ENCODE results near the gene TMEM167B. TPM values are rescaled to one million over a fixed set of nuclear protein-coding genes. Genes with fewer than 3 reads are reported as not detected.
"Not testable (repeated sequence)": the region's sequence is repeated elsewhere in the genome, so short reads cannot be mapped to it uniquely, and the experiment has no call there.

TMEM167B gene
- total RNA-seq, 1 donor from 2014 or later = 41.0 TPM

DNA sequence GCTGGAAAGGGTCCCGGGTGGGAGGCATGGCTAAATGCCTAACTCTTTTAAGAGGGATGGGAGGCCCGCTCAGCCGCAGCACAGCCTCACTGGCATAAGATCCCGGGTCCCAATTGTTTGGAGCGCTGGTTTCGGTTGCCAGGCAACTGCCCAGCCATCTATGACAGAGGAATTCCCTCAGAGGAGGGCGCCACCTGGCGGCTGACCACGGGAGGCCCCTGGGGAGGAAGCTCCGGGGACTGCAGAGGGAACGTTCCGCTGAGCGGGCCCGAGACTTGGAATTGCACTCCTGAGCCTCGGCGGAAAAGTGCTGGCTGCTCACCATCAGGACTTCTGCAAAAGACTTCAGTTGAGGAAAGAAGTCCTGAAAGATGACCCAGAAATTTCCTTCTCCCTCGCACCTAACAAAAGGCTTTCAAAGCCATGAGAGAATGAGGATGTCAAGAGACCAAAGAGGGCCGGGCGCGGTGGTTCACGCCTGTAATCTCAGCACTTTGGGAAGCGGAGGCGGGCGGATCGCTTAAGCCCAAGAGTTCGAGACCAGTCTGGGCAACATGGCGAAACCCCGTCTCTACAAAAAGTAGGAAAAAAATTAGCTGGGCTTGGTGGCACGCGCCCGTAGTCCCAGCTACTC lies 22.2 kb downstream of the TMEM167B start:
- DNase-seq (ENCODE audit: low spot score) = peak; percentile 99

DNA sequence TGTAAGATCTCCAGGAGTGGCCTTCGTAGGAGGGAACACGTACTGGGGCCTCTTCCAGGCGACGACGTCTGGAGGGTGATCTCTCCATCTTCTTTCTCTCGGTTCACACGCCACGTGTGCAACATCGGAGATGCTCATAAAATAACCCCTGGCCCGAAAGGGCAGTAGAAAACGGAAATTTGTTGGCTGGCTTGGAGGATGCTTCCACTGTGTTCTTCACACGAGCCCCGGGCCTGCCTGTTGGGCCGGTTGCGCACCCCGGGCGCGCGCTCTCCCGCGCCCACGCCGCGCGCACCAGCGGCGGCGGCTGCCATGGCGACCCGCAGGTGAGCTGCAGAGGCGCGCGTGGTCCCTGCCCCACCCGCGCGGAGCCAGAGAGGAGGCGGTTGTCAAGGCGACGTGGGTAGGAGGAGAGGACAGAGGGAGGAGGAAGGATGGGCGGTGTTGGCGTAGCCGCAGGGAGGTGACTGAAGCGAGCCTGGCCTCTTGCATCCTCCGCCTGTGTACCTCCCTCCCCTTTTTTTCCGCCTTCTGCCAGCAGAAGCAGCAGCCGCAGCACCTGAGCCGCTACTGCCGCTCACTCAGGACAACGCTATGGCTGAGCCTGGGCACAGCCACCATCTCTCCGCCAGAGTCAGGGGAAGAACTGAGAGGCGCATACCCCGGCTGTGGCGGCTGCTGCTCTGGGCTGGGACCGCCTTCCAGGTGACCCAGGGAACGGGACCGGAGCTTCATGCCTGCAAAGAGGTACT lies 23.2 kb downstream of the TMEM167B start, which contains the start of gene ELAPOR1:
Gene ELAPOR1, plus strand, starts transcription at position 526 of the 752 bp plus-strand sequence. Its CDS starts 69 bp downstream, at position 595.
- DNase-seq (ENCODE audit: low spot score) = no peak

DNA sequence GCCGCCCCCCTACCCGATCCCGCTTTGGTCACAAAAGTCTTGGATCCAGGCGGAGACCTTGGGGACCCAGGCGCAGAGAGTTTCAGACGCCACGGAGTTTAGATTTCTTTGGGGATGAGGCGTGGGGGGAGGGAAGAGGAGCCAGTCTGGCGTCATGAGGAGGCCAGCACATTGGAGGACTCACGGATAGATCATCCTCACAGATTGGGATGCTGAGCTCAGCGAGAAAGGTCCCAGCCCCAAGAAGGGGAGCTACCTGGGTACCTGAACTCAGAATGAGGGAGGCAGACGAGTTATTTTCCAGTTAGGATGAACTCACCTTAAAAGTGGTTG lies 23.7 kb downstream of the TMEM167B start:
- no peak for DNase-seq (ENCODE audit: low spot score)

GRCh38 chr1:109115685-109116084 lies 25.1 kb downstream of the TMEM167B start:
- no peak for DNase-seq (ENCODE audit: low spot score)

DNA sequence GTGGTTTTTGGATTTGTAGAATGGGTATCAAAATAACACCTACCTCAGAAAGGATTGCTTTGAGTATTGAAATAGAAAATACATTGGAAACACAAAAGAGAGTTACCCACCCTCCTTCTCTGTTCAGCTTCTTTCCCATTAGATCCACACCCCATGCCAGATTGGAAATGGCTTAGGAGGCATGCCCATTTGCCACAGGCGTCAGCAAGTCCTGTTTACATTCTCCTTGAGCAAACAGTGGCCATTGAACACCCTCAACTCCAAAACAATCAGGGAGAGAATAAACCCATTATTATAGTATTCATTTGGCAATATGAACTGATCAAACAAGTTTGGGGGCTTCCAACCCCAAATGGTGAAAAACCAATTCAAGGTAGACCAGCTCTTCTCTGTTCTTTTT lies 25.7 kb downstream of the TMEM167B start:
- DNase-seq (ENCODE audit: low spot score) = no peak

GRCh38 chr1:109118089-109118488 lies 27.5 kb downstream of the TMEM167B start:
- DNase-seq (ENCODE audit: low spot score) = no peak

GRCh38 chr1:109120356-109120755 lies 29.8 kb downstream of the TMEM167B start:
- DNase-seq (ENCODE audit: low spot score) = no peak

DNA sequence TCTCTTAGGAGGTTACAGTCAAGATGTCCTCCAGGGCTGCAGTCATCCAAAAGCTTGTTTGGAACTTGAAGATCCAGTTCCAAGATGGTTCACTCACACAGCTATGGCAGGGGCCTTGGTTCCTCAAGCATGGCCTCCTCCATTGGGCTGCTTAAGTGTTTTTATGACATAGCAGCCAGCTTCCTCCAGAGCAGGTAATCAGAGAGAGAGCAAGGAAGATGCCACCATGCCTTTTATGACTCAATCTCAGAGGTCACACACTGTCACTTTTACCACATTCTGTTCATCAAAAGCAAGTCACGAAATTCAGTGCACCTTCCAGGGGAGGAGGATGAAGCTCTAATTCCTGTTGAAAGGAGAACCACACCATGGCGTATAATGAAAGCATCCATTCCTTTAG lies 40.5 kb downstream of the TMEM167B start:
- no peak for DNase-seq (ENCODE audit: low spot score)

DNA sequence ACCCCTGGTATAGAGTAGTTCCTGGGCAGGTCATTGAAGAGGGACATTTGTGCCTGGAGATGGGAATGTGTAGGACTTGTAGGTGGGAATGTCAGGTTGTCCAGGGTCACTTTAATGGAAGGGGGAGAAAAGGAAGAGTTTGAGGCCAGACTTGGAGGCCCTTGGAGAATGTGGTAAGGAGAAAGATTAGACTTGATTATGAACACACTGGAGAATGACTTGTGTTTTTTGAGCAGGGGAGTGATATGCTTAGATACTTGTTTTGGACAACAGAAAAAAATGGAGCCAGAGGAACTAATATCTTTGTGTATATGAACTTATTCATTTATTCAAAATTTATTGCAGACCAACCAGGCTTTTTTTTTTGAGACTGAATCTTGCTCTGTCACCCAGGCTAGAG lies 41.2 kb downstream of the TMEM167B start:
- no peak for DNase-seq (ENCODE audit: low spot score)

DNA sequence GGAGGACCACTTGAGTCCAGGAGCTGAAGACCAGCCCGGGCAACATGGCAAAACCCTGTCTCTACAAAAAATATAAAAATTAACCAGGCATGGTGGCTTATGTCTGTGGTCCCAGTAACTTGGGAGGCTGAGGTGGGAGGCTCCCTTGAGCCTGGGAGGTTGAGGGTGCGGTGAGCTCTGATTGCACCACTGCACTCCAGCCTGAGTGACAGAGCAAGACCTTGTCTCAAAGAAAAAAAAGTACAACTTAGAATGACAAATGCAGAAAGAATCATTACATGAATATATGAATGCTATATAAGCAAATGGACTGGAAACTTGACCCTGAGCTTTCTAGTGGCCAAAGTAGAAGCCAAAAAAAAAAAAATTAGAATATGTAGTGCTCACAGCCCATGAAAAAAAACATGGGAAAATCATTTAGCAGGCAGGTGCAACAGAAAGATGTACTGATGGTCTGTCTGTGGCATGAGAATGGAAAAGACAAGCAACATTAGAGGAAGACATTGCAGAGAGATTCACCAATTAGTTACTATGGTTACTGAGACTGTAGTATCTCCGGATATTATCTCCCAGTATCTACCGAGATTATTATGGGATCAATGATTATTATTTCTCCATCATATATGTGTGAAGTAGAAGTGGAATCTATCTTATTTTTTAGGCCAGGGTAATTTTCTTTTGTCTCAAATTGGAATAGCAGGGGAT lies 42.6 kb downstream of the TMEM167B start:
- no peak for DNase-seq (ENCODE audit: low spot score)

GRCh38 chr1:109133815-109134214 lies 43.3 kb downstream of the TMEM167B start:
- no peak for DNase-seq (ENCODE audit: low spot score)

- DNase-seq (ENCODE audit: low spot score) = no peak
Measured at GRCh38 chr1:109134423-109134822, 43.9 kb downstream of the TMEM167B start.

GRCh38 chr1:109135940-109136339 lies 45.4 kb downstream of the TMEM167B start:
- DNase-seq (ENCODE audit: low spot score) = no peak

- DNase-seq (ENCODE audit: low spot score) = no peak
Measured at GRCh38 chr1:109136766-109137165, 46.2 kb downstream of the TMEM167B start.

DNA sequence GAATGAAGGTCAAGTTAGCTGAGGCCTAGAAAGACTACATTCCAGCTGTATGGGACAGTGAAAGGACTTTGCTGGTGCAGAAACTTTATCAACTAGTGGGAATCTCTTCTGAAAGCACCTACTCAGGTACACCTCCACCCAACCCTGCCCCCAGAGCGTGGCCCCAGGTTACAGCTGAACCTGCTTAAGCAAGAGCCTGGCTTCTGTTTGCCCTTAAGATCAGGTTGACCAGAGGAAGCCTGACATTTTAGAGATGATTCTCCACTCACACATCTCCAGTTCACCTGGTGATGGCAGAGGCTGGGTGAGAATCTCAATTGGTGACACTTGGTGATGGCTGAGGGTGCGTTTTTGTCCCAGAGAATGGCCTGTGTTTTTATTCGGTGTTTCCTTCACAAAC lies 47.4 kb downstream of the TMEM167B start:
- no peak for DNase-seq (ENCODE audit: low spot score)

GRCh38 chr1:109138358-109138757 lies 47.8 kb downstream of the TMEM167B start:
- DNase-seq (ENCODE audit: low spot score) = no peak

- no peak for DNase-seq (ENCODE audit: low spot score)
Measured at GRCh38 chr1:109140392-109140791, 49.8 kb downstream of the TMEM167B start.

DNA sequence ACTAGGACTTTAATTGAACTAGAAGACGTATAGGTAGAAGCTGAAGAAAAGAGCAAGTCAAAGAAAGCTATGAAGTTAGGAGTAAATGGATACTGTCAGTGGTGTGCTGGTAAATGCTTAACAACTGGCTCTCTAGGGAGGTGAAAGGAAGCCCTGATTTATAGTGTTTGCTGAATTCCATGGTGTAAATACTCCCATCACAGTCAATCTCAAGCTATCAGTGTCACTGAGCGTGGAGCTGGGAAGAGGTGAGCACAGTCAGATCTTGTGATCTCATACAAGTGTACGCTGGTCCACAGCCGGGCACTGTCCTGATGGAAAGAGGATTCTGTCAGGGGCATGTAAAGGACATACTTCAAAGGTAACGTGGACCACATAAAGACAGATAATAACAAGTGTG lies 51.7 kb downstream of the TMEM167B start:
- DNase-seq (ENCODE audit: low spot score) = no peak

- DNase-seq (ENCODE audit: low spot score) = not testable (repeated sequence)
Measured at GRCh38 chr1:109142725-109143124, 52.2 kb downstream of the TMEM167B start.

Data from mesenteric fat pad (tissue), 1 donor.